Mesothelial cell of epicardium (in vitro differentiated cells): ENCODE measurements around the gene TNS1. TPM values are rescaled to one million over a fixed set of nuclear protein-coding genes. Genes with fewer than 3 reads are reported as not detected.

Experiments
- DNase-seq, 2 experiments: peaks; one replicate each; pipeline ENCODE4 v3.0.0; 2021; ENCODE audit warnings: low spot score in 2 of 2; ENCODE audit not compliant: unreplicated experiment in 2 of 2
- H3K27ac Mint-ChIP-seq: 2 replicates; pipeline ENCODE4 v1.8.0; 2021; ENCODE audit warnings: mixed read lengths
- H3K27me3 Mint-ChIP-seq: 2 replicates; pipeline ENCODE4 v1.8.0; 2021; ENCODE audit warnings: low read depth, mixed read lengths
- H3K36me3 Mint-ChIP-seq: 2 replicates; pipeline ENCODE4 v1.8.0; 2021; ENCODE audit warnings: mixed read lengths
- H3K4me1 Mint-ChIP-seq: 2 replicates; pipeline ENCODE4 v1.8.0; 2021; ENCODE audit warnings: mixed read lengths
- H3K4me3 Mint-ChIP-seq: 2 replicates; pipeline ENCODE4 v1.8.0; 2021; ENCODE audit warnings: mild to moderate bottlenecking, moderate library complexity, mixed read lengths
- H3K9me3 Mint-ChIP-seq: 2 replicates; pipeline ENCODE4 v1.8.0; 2021; ENCODE audit warnings: mixed read lengths
- total RNA-seq: library from RNA; stranded (reverse); gene quantifications from 3 replicates; pipeline ENCODE4 v1.2.1, GENCODE V29; 2021
- TF ChIP-seq, protein P1 (sequence below): fragments of 200-600 bp; sonication (generic); IDR thresholded peaks from one replicate; pipeline ENCODE4 v1.5.0; 2021; ENCODE audit warnings: antibody characterized with exemption; ENCODE audit not compliant: unreplicated experiment

Gene TNS1
- total RNA-seq, 1 donor from 2014 or later: 130 TPM

DNA sequence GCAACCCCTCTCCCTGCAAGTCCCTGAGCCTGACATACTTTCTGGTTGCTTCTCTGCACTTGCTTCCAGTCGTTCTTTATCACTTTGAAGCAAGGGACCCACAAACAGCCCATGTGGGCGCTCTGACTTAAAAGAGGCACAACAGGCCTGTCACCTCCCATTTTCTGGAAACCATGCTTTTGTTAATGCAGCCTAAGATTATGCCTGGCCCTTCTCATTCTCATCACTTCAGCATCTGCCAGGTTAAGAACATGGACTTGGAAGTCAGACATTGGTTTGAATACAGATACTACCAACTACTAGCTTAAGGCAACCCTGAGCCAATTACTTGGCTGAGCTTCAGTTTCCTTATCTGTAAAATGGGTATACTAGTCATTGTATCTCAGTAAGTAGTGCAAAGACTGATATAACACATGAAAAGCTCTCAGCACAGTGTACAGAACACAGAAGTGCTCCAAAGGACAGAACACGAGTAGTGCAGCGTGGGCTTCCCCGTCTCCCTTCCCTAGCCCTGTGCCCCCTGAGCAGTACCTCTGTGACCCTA lies 141.4 kb downstream of the TNS1 start:
- no peaks in the 10 kb centered on the region for H3K9me3 Mint-ChIP-seq
- H3K27me3 Mint-ChIP-seq: no peaks in the 10 kb centered on the region
- TF ChIP-seq, protein P1, sequence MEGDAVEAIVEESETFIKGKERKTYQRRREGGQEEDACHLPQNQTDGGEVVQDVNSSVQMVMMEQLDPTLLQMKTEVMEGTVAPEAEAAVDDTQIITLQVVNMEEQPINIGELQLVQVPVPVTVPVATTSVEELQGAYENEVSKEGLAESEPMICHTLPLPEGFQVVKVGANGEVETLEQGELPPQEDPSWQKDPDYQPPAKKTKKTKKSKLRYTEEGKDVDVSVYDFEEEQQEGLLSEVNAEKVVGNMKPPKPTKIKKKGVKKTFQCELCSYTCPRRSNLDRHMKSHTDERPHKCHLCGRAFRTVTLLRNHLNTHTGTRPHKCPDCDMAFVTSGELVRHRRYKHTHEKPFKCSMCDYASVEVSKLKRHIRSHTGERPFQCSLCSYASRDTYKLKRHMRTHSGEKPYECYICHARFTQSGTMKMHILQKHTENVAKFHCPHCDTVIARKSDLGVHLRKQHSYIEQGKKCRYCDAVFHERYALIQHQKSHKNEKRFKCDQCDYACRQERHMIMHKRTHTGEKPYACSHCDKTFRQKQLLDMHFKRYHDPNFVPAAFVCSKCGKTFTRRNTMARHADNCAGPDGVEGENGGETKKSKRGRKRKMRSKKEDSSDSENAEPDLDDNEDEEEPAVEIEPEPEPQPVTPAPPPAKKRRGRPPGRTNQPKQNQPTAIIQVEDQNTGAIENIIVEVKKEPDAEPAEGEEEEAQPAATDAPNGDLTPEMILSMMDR: no peak
- peaks cover 12% of the 10 kb centered on the region for H3K36me3 Mint-ChIP-seq
- H3K4me3 Mint-ChIP-seq: no peak overlapping the region
- DNase-seq: no peak
- peak overlapping the region; percentile 12 for H3K27ac Mint-ChIP-seq
- H3K4me1 Mint-ChIP-seq: peaks cover 25% of the 10 kb centered on the region

DNA sequence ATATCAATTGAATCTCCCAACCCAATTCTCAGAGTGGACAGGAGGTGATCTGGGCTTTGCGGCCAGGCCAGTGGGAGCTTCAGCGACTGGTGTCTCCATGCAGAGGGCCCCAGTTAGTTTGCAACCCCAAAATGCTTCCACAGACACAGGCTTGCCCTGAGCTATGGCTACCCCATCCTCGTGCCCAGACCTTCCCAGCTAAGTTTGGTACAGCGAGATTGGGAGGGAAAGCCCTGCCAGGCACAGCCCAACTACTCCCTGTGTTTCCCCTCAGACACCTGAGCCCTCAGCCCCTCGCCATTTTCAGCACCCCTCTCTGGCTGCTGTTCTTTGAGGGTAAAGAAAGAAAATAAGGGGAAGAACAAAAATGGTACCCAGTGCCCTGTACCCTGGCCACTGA lies 142.9 kb downstream of the TNS1 start:
- Mint-ChIP-seq H3K36me3 (peaks cover 15% of the 10 kb centered on the region), H3K4me3 (no peak overlapping the region), H3K27ac (peak overlapping the region; percentile 85), H3K9me3 (no peaks in the 10 kb centered on the region), H3K27me3 (no peaks in the 10 kb centered on the region), H3K4me1 (peaks cover 20% of the 10 kb centered on the region)
- DNase-seq: no peak
- TF ChIP-seq, protein P1: no peak

DNA sequence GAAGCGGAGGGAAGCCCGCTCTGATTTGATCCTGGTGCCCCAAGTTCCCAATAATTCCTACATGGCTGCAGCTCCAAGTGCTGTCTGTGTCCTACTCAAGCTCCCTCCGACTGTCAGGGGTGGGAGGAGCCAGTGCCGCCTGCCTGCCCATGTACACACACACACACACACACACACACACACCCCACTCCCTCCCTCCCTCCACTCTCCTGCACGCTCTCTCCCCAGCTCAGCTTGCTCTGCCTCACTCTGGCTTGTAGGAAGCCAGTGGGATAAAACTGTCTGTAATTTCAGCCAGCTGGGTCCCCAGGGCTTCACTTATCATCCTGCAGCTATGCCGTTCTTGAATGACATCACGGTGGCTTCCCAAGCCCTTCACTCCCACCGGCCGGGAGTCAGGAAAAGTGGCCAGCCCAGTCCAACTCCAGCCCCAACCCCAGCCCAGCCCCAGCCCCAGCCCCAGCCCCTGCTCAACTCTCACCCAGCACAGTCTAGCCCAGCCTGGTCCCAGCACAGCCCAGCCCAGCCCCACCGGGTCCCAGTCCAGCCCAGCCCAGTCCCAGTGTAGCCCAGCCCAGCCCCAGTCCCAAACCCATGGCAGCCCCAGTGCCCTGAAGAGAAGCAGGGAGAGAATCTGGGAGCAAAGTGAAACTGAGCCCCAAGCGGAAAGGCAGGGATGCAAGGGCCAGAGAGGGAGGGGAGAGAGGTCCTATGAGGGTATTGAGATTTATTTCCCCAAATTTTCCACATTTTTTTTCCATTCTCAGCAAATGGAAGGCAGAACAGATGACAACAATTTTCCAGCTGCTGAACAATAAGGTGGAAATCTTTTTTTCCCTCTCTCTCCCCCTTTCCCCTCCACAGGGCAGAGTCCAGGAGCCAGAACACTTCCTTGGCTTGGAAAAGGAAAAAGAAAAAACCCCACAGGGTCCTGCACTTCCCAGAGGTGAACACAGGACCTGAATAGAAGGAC lies 144.0 kb downstream of the TNS1 start:
- peak; percentile 43 to 63 for DNase-seq
- H3K27ac Mint-ChIP-seq: peak overlapping the region; percentile 93
- TF ChIP-seq, protein P1: no peak
- peaks cover 11% of the 10 kb centered on the region for H3K36me3 Mint-ChIP-seq
- no peaks in the 10 kb centered on the region for H3K27me3 Mint-ChIP-seq
- H3K4me1 Mint-ChIP-seq: peaks cover 21% of the 10 kb centered on the region
- no peaks in the 10 kb centered on the region for H3K9me3 Mint-ChIP-seq
- H3K4me3 Mint-ChIP-seq: peak overlapping the region; percentile 55

DNA sequence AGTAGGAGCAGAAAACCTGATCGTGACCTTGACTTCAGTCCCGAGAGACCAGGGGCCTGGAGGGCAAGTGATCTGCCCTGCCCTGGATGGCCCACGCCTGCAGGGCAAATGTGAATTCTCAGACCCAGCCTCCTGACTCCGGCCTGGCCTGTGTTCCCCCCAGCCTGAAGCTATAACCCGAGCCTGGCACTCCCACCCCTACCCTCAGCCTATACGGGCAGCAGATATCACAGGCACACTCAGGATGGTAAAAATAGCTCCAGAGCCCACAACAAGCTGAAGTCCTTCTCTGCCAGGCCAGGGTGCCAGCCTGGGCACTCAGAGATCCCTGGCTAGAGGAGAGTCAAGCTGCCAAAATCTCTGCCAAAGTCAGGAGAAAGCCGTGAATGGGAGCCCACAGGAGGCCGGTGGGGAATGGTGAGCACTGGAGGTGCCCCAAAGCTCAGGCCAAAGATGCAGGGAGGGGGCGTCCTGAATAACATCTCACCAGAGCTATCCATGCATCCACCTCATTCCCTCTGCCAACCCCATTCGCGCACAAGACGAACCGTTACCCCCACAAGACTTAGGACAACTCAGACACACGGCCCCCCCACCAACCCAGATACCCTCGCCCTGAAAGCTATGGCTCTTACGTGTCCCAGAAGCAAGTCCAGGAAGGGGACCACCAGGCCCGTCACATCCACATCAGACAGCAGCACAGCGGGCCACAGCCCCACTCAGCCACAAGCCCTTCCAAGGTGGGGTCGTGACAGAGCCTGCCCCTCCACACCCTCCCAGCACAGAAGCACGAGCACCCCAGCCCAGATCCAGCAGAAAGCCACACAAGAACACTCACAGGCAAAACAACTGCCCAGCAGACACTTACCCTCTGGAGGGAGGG lies 144.9 kb downstream of the TNS1 start:
- Mint-ChIP-seq H3K36me3 (peaks cover 9% of the 10 kb centered on the region), H3K27me3 (no peaks in the 10 kb centered on the region), H3K4me1 (peaks cover 23% of the 10 kb centered on the region), H3K27ac (peak overlapping the region; percentile 93), H3K9me3 (no peaks in the 10 kb centered on the region), H3K4me3 (peak overlapping the region; percentile 55)
- TF ChIP-seq, protein P1: no peak
- no peak for DNase-seq

DNA sequence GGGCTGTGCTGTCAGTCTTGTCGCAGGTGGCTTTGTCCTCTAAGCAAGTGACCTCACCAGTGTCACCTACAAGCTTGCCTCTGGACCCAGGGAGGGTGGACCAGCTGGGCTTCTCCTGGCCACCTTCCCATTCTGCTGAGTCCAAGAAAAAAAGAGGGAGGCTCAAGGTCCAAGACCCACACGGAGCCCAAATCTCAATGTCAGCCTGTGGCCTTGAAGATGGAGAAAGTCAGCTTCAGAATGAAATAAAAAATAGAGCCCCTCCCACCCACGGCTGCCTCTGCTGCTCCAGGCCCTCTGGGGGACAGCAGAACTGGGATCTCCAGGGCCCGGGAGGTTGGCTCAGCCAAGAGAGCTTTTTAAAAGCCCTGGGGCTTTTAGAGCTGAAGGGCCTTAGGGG lies 145.9 kb downstream of the TNS1 start:
- Mint-ChIP-seq H3K27me3 (no peaks in the 10 kb centered on the region), H3K36me3 (peaks cover 9% of the 10 kb centered on the region)
- no peak for DNase-seq

More for the DNA sequence above, 145.9 kb downstream of the TNS1 start:
- H3K27ac Mint-ChIP-seq: no peak overlapping the region
- peak overlapping the region; percentile 55 for H3K4me3 Mint-ChIP-seq
- TF ChIP-seq, protein P1: no peak
- peaks cover 24% of the 10 kb centered on the region for H3K4me1 Mint-ChIP-seq
- H3K9me3 Mint-ChIP-seq: no peaks in the 10 kb centered on the region
